ENCODE data around the gene HOXB3. TPM values are rescaled to one million over a fixed set of nuclear protein-coding genes. Genes with fewer than 3 reads are reported as not detected.

Gene HOXB3
- polyA plus RNA-seq, 1 donor from 2014 or later = not detected

GRCh38 chr17:48623583-48623982 is 33.5 kb upstream of the HOXB3 start:
- no peak overlapping the region for H3K4me3 ChIP-seq (ENCODE audit: low read length)

DNA sequence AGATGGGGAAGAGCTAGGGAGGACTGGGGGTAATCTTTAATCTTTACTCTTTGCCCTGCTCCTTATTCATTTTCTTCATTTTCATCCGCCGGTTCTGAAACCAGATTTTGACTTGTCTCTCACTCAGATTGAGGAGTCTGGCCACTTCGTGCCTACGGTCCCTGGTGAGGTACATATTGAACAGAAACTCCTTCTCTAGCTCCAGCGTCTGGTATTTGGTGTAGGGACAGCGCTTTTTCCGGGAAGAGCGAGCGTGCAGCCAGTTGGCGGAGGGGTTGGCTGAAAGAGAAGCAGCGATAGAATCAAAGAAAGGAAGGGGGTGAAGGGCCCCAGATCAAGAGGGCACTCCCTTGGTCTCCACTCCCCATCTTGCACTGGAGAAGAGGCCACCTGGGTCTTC is 32.8 kb upstream of the HOXB3 start:
- H2AFZ ChIP-seq (ENCODE audit: low read depth, low read length) = no peak overlapping the region
- H3K9me2 ChIP-seq (ENCODE audit: insufficient read depth, low read length) = no peaks in the 10 kb centered on the region
- H3K4me2 ChIP-seq (ENCODE audit: low read length) = no peak overlapping the region
- H3K27me3 ChIP-seq (ENCODE audit: insufficient read depth, low read depth, low read length) = peaks cover 100% of the 10 kb centered on the region
- no peaks in the 10 kb centered on the region for H3F3A ChIP-seq (ENCODE audit: insufficient read depth, low read length, poor library complexity, severe bottlenecking)
- H3K36me3 ChIP-seq (ENCODE audit: insufficient read depth, low read length) = no peaks in the 10 kb centered on the region
- peaks cover 8% of the 10 kb centered on the region for H3K9me3 ChIP-seq (ENCODE audit: low read length)
- no peak overlapping the region for H3K9ac ChIP-seq (ENCODE audit: low read length)
- H3K4me3 ChIP-seq (ENCODE audit: low read length) = no peak overlapping the region
- H3K27ac ChIP-seq (ENCODE audit: low read length) = no peak overlapping the region
- H4K20me1 ChIP-seq (ENCODE audit: insufficient read depth) = no peaks in the 10 kb centered on the region
- no peaks in the 10 kb centered on the region for H3K79me2 ChIP-seq (replicated peaks; ENCODE audit: insufficient read depth, low read length)
- TF ChIP-seq REST (IDR thresholded peaks at IDR 0.05; ENCODE audit: borderline replicate concordance) = no peak
- no peak for TF ChIP-seq EP300 (conservative IDR thresholded peaks at IDR 0.05; ENCODE audit: poor library complexity, severe bottlenecking)
- no peak for TF ChIP-seq MXI1 (conservative IDR thresholded peaks at IDR 0.05; ENCODE audit: poor library complexity, severe bottlenecking)
- TF ChIP-seq RAD21 (conservative IDR thresholded peaks at IDR 0.05) = no peak
- no peak for TF ChIP-seq CTCF (IDR thresholded peaks at IDR 0.05; ENCODE audit: poor library complexity, severe bottlenecking)
- TF ChIP-seq TAF1 (IDR thresholded peaks at IDR 0.05; ENCODE audit: low read depth) = no peak
- TF ChIP-seq POLR2AphosphoS5 (IDR thresholded peaks at IDR 0.05) = no peak

More at GRCh38 chr17:48623583-48623982, 33.5 kb upstream of the HOXB3 start:
- Histone ChIP-seq H3K27me3 (ENCODE audit: insufficient read depth, low read depth, low read length) (peaks cover 100% of the 10 kb centered on the region), H2AFZ (ENCODE audit: low read depth, low read length) (no peak overlapping the region), H3K36me3 (ENCODE audit: insufficient read depth, low read length) (no peaks in the 10 kb centered on the region), H3K79me2 (replicated peaks; ENCODE audit: insufficient read depth, low read length) (no peaks in the 10 kb centered on the region), H4K20me1 (ENCODE audit: insufficient read depth) (no peaks in the 10 kb centered on the region), H3F3A (ENCODE audit: insufficient read depth, low read length, poor library complexity, severe bottlenecking) (no peaks in the 10 kb centered on the region), H3K27ac (ENCODE audit: low read length) (no peak overlapping the region), H3K9ac (ENCODE audit: low read length) (no peak overlapping the region), H3K9me2 (ENCODE audit: insufficient read depth, low read length) (no peaks in the 10 kb centered on the region), H3K9me3 (ENCODE audit: low read length) (peaks cover 8% of the 10 kb centered on the region), H3K4me2 (ENCODE audit: low read length) (no peak overlapping the region)
- TF ChIP-seq MXI1 (conservative IDR thresholded peaks at IDR 0.05; ENCODE audit: poor library complexity, severe bottlenecking) = no peak
- no peak for TF ChIP-seq CTCF (IDR thresholded peaks at IDR 0.05; ENCODE audit: poor library complexity, severe bottlenecking)
- TF ChIP-seq SMC3 (conservative IDR thresholded peaks at IDR 0.05; ENCODE audit: poor library complexity) = no peak
- TF ChIP-seq REST (IDR thresholded peaks at IDR 0.05; ENCODE audit: borderline replicate concordance) = no peak
- no peak for TF ChIP-seq POLR2AphosphoS5 (IDR thresholded peaks at IDR 0.05)
- no peak for TF ChIP-seq EZH2 (IDR thresholded peaks at IDR 0.05; ENCODE audit: borderline replicate concordance, insufficient read depth, low read length, poor library complexity, severe bottlenecking)
- no peak for TF ChIP-seq RAD21 (conservative IDR thresholded peaks at IDR 0.05)
- no peak for TF ChIP-seq EP300 (conservative IDR thresholded peaks at IDR 0.05; ENCODE audit: poor library complexity, severe bottlenecking)

Data from neural cell (in vitro differentiated cells).